DMS53 (cell line): ENCODE data around the gene SMARCA2.

ENCODE experiments used
- DNase-seq: peaks from one replicate; lab custom pipeline; 2025; lab: John Stamatoyannopoulos, UW

SMARCA2 gene

GRCh38 chr9:2040828-2041227 is 25.7 kb downstream of the SMARCA2 start:
- DNase-seq = no peak

GRCh38 chr9:2041736-2042135 is 26.6 kb downstream of the SMARCA2 start:
- no peak for DNase-seq

GRCh38 chr9:2043243-2043642 is 28.1 kb downstream of the SMARCA2 start:
- DNase-seq = no peak

GRCh38 chr9:2043881-2044462 is 28.8 kb downstream of the SMARCA2 start:
- no peak for DNase-seq

- DNase-seq = no peak
These were observed 32.1 kb downstream of the SMARCA2 start for GRCh38 chr9:2047144-2047671.

- DNase-seq = no peak
These were observed 32.8 kb downstream of the SMARCA2 start for GRCh38 chr9:2047916-2048315.

GRCh38 chr9:2050236-2050635 is 35.1 kb downstream of the SMARCA2 start:
- DNase-seq = no peak

GRCh38 chr9:2053883-2054845 is 39.0 kb downstream of the SMARCA2 start:
- no peak for DNase-seq

- no peak for DNase-seq
These were observed 40.1 kb downstream of the SMARCA2 start for GRCh38 chr9:2055203-2055658.

GRCh38 chr9:2059274-2059929 is 44.3 kb downstream of the SMARCA2 start:
- no peak for DNase-seq

- no peak for DNase-seq
These were observed 45.3 kb downstream of the SMARCA2 start for GRCh38 chr9:2060424-2060823.

GRCh38 chr9:2065704-2066103 is 50.6 kb downstream of the SMARCA2 start:
- no peak for DNase-seq

GRCh38 chr9:2066312-2067273 is 51.4 kb downstream of the SMARCA2 start:
- peak; percentile 0 for DNase-seq

GRCh38 chr9:2072752-2073405 is 57.7 kb downstream of the SMARCA2 start:
- no peak for DNase-seq

GRCh38 chr9:2082772-2083171 is 67.6 kb downstream of the SMARCA2 start:
- no peak for DNase-seq

GRCh38 chr9:2083479-2083878 is 68.3 kb downstream of the SMARCA2 start:
- no peak for DNase-seq

- no peak for DNase-seq
These were observed 70.6 kb downstream of the SMARCA2 start for GRCh38 chr9:2085716-2086115.

- DNase-seq = no peak
These were observed 71.0 kb downstream of the SMARCA2 start for GRCh38 chr9:2086116-2086515.

- no peak for DNase-seq
These were observed 71.8 kb downstream of the SMARCA2 start for GRCh38 chr9:2086971-2087370.

- DNase-seq = peak; percentile 43
These were observed 72.6 kb downstream of the SMARCA2 start for GRCh38 chr9:2087500-2088313.
